Astrocyte of the cerebellum (primary cell): ENCODE data around the gene FCN1.

Experiments
- DNase-seq: peaks from one replicate; pipeline ENCODE4 v3.0.0-alpha.2; 2011; ENCODE audit warnings: low read depth
- H3K4me3 ChIP-seq: 2 replicates; pipeline ENCODE4 v1.5.1; 2011; ENCODE audit warnings: mild to moderate bottlenecking, low read depth, low read length, moderate library complexity
- CTCF ChIP-seq: IDR thresholded peaks from 2 replicates; pipeline ENCODE4 v1.5.1; 2012; ENCODE audit warnings: low read length, low read depth, moderate library complexity, mild to moderate bottlenecking; ENCODE audit errors: missing control alignments
- in situ Hi-C: cut with HindIII; loops from 2 replicates; pipeline ENCODE4 v1.10.0; 2017; ENCODE audit warnings: low sequenced_read_pairs

The FCN1 gene

GRCh38 chr9:134909511-134910481 is 7.9 kb downstream of the FCN1 start:
- H3K4me3 ChIP-seq = no peak overlapping the region
- no peak for DNase-seq
- in situ Hi-C loops = no loop called here
- TF ChIP-seq CTCF = no peak

- in situ Hi-C loops = no loop called here
Observed at GRCh38 chr9:134908524-134909309, 9.0 kb downstream of the FCN1 start.

GRCh38 chr9:134902936-134903335 is 14.8 kb downstream of the FCN1 start:
- DNase-seq = no peak
- no peak overlapping the region for H3K4me3 ChIP-seq
- TF ChIP-seq CTCF = no peak
- in situ Hi-C loops = no loop called here

More at GRCh38 chr9:134908524-134909309, 9.0 kb downstream of the FCN1 start:
- H3K4me3 ChIP-seq = no peak overlapping the region
- TF ChIP-seq CTCF = no peak
- DNase-seq = no peak

GRCh38 chr9:134899818-134900217 is 17.9 kb downstream of the FCN1 start:
- no peak for TF ChIP-seq CTCF
- H3K4me3 ChIP-seq = no peak overlapping the region
- no peak for DNase-seq
- in situ Hi-C loops = no loop called here

GRCh38 chr9:134899168-134899567 is 18.5 kb downstream of the FCN1 start:
- no peak for DNase-seq
- no peak for TF ChIP-seq CTCF
- in situ Hi-C loops = no loop called here
- no peak overlapping the region for H3K4me3 ChIP-seq

- no peak overlapping the region for H3K4me3 ChIP-seq
- in situ Hi-C loops = no loop called here
- no peak for DNase-seq
- no peak for TF ChIP-seq CTCF
Observed at GRCh38 chr9:134898319-134898718, 19.4 kb downstream of the FCN1 start.
